ENCODE results near the gene TMEM143. TPM values are rescaled to one million over a fixed set of nuclear protein-coding genes. Genes with fewer than 3 reads are reported as not detected.

TMEM143 gene
- total and polyA plus RNA-seq, 2 donors (not counting 3 experiments of a cell fraction or from before 2014, with no cell fraction given), result 5.4 to 7.3 TPM

DNA sequence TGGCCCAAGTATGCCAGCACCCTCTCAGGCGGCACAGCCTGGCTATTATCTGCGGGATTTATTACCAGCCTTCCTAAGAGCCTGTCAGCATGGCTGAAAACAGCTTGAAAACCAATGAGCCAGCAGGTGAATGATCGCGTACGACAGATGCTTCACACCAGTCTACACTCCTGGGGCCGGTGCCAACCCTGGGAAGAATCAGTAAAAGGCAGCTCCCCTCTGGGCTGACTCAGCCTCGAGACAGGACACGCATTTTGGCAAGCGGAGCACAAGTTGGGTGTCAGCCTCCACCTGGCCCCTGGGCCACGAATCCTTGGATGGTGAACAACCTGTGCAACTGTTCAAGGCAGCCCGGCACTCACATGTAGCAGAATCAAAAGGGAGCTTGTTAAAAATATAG lies 22.7 kb downstream of the TMEM143 start:
- no peaks in the 10 kb centered on the region for H3K9me3 ChIP-seq (replicated peaks; ENCODE audit: control insufficient read depth, insufficient read depth, low read length)
- H3K36me3 ChIP-seq (ENCODE audit: control insufficient read depth in 2 of 2, extremely low read depth in 1 of 2, insufficient read depth in 2 of 2, low read length in 2 of 2), result no peaks in the 10 kb centered on the region
- no peak overlapping the region for H3K27ac ChIP-seq (ENCODE audit: insufficient read depth, low read depth, low read length)
- no peak overlapping the region for H2AFZ ChIP-seq (ENCODE audit: low read depth, low read length)
- no peak for TF ChIP-seq POLR2AphosphoS5 (IDR thresholded peaks at IDR 0.05; ENCODE audit: insufficient read depth, low read depth, low read length)
- TF ChIP-seq, protein P1, sequence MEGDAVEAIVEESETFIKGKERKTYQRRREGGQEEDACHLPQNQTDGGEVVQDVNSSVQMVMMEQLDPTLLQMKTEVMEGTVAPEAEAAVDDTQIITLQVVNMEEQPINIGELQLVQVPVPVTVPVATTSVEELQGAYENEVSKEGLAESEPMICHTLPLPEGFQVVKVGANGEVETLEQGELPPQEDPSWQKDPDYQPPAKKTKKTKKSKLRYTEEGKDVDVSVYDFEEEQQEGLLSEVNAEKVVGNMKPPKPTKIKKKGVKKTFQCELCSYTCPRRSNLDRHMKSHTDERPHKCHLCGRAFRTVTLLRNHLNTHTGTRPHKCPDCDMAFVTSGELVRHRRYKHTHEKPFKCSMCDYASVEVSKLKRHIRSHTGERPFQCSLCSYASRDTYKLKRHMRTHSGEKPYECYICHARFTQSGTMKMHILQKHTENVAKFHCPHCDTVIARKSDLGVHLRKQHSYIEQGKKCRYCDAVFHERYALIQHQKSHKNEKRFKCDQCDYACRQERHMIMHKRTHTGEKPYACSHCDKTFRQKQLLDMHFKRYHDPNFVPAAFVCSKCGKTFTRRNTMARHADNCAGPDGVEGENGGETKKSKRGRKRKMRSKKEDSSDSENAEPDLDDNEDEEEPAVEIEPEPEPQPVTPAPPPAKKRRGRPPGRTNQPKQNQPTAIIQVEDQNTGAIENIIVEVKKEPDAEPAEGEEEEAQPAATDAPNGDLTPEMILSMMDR (IDR thresholded peaks at IDR 0.05; ENCODE audit: extremely low read depth in 1 of 2, insufficient read depth in 1 of 2, low read depth in 1 of 2, low read length in 2 of 2), result no peak
- DNase-seq (ENCODE audit: low read depth, low spot score) (no peak), FAIRE-seq (no peak)
- CTCF ChIA-PET, result interaction anchor here (0.6 to 1.3 kb wide), 4 partner anchors 10 to 153 kb away, joined by 3 to 5 read pairs (median 4); a partner anchor contains a TSS
- H3K9ac ChIP-seq (replicated peaks; ENCODE audit: extremely low read depth, insufficient read depth, low read length), result no peak overlapping the region
- no peaks in the 10 kb centered on the region for H3K9me1 ChIP-seq (replicated peaks; ENCODE audit: control insufficient read depth, extremely low read depth, insufficient read depth, low read length)
- no TSS peak for BruUV-seq (replicated peaks)
- no peak overlapping the region for H3K4me3 ChIP-seq (replicated peaks in 1 of 3; ENCODE audit: insufficient read depth in 1 of 3, low read depth in 1 of 3, low read length in 3 of 3)
- H3K79me2 ChIP-seq (ENCODE audit: control insufficient read depth, insufficient read depth, low read length), result no peaks in the 10 kb centered on the region
- POLR2A ChIA-PET, result no interaction called here
- intact Hi-C loops (cut with micrococcal nuclease) (no loop called here), dilution Hi-C loops (cut with MboI; ENCODE audit: extremely low pct_ligation_motif_present, low sequenced_read_pairs) (no loop called here)
- no peak overlapping the region for H3K4me2 ChIP-seq (ENCODE audit: insufficient read depth, low read length)
- no peaks in the 10 kb centered on the region for H4K20me1 ChIP-seq (replicated peaks; ENCODE audit: control insufficient read depth, extremely low read depth, insufficient read depth, low read length)
- H3K27me3 ChIP-seq (ENCODE audit: control insufficient read depth in 2 of 2, insufficient read depth in 2 of 2, low read length in 2 of 2), result no peaks in the 10 kb centered on the region
- no peaks in the 10 kb centered on the region for H3K4me1 ChIP-seq (ENCODE audit: control insufficient read depth, extremely low read depth, insufficient read depth, low read length)

DNA sequence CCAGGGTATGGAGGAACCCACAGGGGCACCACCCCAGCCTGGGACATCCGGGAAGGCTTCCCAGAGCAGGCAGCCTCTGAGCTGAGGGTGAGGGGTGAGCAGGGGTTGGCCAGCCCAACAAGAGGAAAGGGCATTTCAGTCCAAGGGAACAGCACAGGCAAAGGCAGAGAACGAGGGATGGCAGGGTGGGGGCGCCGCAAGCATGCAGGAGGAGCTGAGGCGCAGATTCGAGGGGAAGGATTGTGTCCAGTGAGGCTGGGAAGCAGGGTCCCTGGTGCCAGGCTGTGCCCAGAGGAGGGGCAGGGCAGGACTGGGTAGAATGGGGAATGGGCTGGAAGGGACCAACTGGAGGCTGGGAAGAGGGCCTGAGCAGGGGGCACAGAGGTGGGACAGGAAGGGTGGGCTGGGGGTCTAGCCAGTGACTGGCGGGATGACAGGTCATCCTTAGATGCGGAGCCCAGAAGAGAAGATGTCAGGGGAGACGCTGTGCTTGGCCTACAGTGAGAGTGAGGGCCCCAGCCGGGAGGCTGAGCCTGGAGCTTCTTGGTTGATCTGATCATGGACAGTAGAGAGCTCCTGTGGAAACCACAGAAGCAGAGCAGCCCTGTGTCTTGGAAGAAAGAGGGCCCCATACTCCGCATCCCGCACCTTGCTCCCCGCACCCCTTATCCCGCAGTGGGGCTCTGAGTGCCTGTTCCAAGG lies 24.8 kb downstream of the TMEM143 start:
- H3K36me3 ChIP-seq (ENCODE audit: control insufficient read depth in 2 of 2, extremely low read depth in 1 of 2, insufficient read depth in 2 of 2, low read length in 2 of 2), result no peaks in the 10 kb centered on the region
- no peak overlapping the region for H3K9ac ChIP-seq (replicated peaks; ENCODE audit: extremely low read depth, insufficient read depth, low read length)
- CTCF ChIA-PET, result interaction anchor here (1.1 to 10.0 kb wide), 4 partner anchors 12 to 19 kb away, joined by 3 to 486 read pairs (median 4); partner anchors contain the start of gene EMP3
- H3K4me1 ChIP-seq (ENCODE audit: control insufficient read depth, extremely low read depth, insufficient read depth, low read length), result peaks cover 2% of the 10 kb centered on the region
- DNase-seq (ENCODE audit: low read depth, low spot score), result no peak
- no peak overlapping the region for H2AFZ ChIP-seq (ENCODE audit: low read depth, low read length)
- H3K9me3 ChIP-seq (replicated peaks; ENCODE audit: control insufficient read depth, insufficient read depth, low read length), result no peaks in the 10 kb centered on the region
- intact Hi-C loops (cut with micrococcal nuclease), result no loop called here
- no peak overlapping the region for H3K4me3 ChIP-seq (replicated peaks in 1 of 3; ENCODE audit: insufficient read depth in 1 of 3, low read depth in 1 of 3, low read length in 3 of 3)
- no peak overlapping the region for H3K4me2 ChIP-seq (ENCODE audit: insufficient read depth, low read length)
- no peak overlapping the region for H3K27ac ChIP-seq (ENCODE audit: insufficient read depth, low read depth, low read length)
- no TSS peak for BruUV-seq (replicated peaks)
- H3K9me1 ChIP-seq (replicated peaks; ENCODE audit: control insufficient read depth, extremely low read depth, insufficient read depth, low read length), result no peaks in the 10 kb centered on the region
- no peak for FAIRE-seq
- dilution Hi-C loops (cut with MboI; ENCODE audit: extremely low pct_ligation_motif_present, low sequenced_read_pairs), result no loop called here
- H3K27me3 ChIP-seq (ENCODE audit: control insufficient read depth in 2 of 2, insufficient read depth in 2 of 2, low read length in 2 of 2), result no peaks in the 10 kb centered on the region
- POLR2A ChIA-PET, result no interaction called here
- no peak for TF ChIP-seq MYC (IDR thresholded peaks at IDR 0.05; ENCODE audit: low read depth, low read length)
- no peak for TF ChIP-seq EZH2 (IDR thresholded peaks at IDR 0.05; ENCODE audit: borderline replicate concordance, low read depth, low read length, severe bottlenecking)
- TF ChIP-seq FOS (IDR thresholded peaks at IDR 0.05; ENCODE audit: borderline replicate concordance, insufficient read depth, low read length), result no peak
- no peak for TF ChIP-seq JUN (IDR thresholded peaks at IDR 0.05; ENCODE audit: borderline replicate concordance, insufficient read depth, insufficient read length, low read depth)
- TF ChIP-seq, protein P1 (IDR thresholded peaks at IDR 0.05; ENCODE audit: extremely low read depth in 1 of 2, insufficient read depth in 1 of 2, low read depth in 1 of 2, low read length in 2 of 2), result no peak
- TF ChIP-seq GATA2 (IDR thresholded peaks at IDR 0.05; ENCODE audit: insufficient read depth, insufficient read length, low read depth, low read length), result no peak
- TF ChIP-seq POLR2A (IDR thresholded peaks at IDR 0.05; ENCODE audit: low read depth, low read length), result no peak
- TF ChIP-seq POLR2AphosphoS5 (IDR thresholded peaks at IDR 0.05; ENCODE audit: insufficient read depth, low read depth, low read length), result no peak
- TF ChIP-seq, protein P2, sequence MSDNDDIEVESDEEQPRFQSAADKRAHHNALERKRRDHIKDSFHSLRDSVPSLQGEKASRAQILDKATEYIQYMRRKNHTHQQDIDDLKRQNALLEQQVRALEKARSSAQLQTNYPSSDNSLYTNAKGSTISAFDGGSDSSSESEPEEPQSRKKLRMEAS (IDR thresholded peaks at IDR 0.05; ENCODE audit: insufficient read depth, insufficient read length), result no peak
- H4K20me1 ChIP-seq (replicated peaks; ENCODE audit: control insufficient read depth, extremely low read depth, insufficient read depth, low read length), result no peaks in the 10 kb centered on the region
- no peaks in the 10 kb centered on the region for H3K79me2 ChIP-seq (ENCODE audit: control insufficient read depth, insufficient read depth, low read length)
